ENCODE data around the gene MOCS1.
"Not testable (repeated sequence)": the region's sequence is repeated elsewhere in the genome, so short reads cannot be mapped to it uniquely, and the experiment has no call there.

MOCS1 gene

DNA sequence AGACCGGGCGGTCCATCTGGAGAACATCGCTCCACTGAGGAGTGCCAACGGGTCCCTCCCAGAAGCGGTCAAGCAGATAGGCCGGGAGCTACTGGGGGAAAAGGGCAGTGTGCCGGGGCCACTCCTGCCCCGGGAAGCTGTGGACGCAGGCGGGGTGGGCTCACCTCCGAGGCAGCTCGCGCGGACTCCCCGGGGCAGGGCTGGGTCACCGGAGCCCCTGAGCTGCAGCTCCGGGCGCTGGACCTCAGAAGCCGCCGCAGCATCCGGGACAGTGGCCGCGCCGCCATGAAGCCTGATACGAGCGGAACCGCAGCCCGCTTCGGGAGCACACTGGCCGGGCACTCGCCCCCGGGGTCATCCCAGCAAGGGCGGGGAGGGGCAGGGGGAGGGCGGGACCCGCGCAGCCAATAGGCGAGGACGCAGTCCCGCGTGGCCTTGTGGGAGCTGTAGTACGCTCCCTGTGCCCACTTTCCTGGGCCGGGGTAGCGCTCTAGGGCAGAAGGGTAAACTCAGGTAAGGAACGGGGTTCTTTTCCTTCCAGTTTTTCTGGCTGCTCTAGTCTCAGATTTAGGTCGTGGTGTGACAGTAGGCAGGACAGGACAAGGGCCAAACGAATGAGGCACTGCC lies at the start of gene MOCS1:
TSS of gene MOCS1 (minus strand) at position 332 of the 627 bp plus-strand sequence. CDS start at position 287, 45 bp downstream.
- Histone ChIP-seq H3K9me3 (ENCODE audit: control insufficient read depth, insufficient read depth, low read length) (no peaks in the 10 kb centered on the region), H3K36me3 (ENCODE audit: control insufficient read depth, insufficient read depth, low read length) (no peaks in the 10 kb centered on the region), H3K4me3 (ENCODE audit: low read depth, low read length) (peak within 1 kb of the TSS; percentile 95), H3K27me3 (ENCODE audit: control insufficient read depth, insufficient read depth, low read length) (peaks cover 9% of the 10 kb centered on the region; the same call in 1 of the 2 replicates), H3K4me1 (ENCODE audit: control insufficient read depth, insufficient read depth, low read length) (peaks cover 31% of the 10 kb centered on the region), H3K27ac (ENCODE audit: low read depth, low read length) (no peak within 1 kb of the TSS), H3K9ac (ENCODE audit: low read depth, low read length) (peak within 1 kb of the TSS; percentile 77)

DNA sequence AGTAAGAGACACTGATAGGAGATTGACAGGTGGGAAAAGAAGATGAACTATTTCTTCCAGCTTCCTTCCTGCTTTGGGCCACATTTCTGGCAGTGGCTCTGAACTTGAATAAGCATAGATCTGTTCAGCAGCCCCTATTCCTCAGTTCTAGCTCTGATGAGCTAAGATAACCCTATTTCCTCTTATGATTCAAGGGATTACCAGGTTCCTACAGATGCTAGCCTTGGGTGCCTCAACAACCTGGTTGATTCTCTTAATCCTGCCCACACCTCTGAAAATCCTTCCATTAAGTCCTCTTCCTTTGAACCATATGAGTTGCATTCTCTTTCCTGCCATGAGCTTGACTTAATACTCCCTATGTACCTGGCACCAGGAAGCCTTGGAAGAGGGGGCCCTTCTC lies 49.8 kb upstream of the MOCS1 start:
- H3K9me3 ChIP-seq (ENCODE audit: control insufficient read depth, insufficient read depth, low read length) = no peaks in the 10 kb centered on the region
- no peak overlapping the region for H3K9ac ChIP-seq (ENCODE audit: low read depth, low read length)
- no peaks in the 10 kb centered on the region for H3K27me3 ChIP-seq (ENCODE audit: control insufficient read depth, insufficient read depth, low read length)
- no peak overlapping the region for H3K27ac ChIP-seq (ENCODE audit: low read depth, low read length)
- H3K36me3 ChIP-seq (ENCODE audit: control insufficient read depth, insufficient read depth, low read length) = no peaks in the 10 kb centered on the region
- H3K4me1 ChIP-seq (ENCODE audit: control insufficient read depth, insufficient read depth, low read length) = peaks cover 5% of the 10 kb centered on the region; the same call in 1 of the 2 replicates
- H3K4me3 ChIP-seq (ENCODE audit: low read depth, low read length) = no peak overlapping the region

DNA sequence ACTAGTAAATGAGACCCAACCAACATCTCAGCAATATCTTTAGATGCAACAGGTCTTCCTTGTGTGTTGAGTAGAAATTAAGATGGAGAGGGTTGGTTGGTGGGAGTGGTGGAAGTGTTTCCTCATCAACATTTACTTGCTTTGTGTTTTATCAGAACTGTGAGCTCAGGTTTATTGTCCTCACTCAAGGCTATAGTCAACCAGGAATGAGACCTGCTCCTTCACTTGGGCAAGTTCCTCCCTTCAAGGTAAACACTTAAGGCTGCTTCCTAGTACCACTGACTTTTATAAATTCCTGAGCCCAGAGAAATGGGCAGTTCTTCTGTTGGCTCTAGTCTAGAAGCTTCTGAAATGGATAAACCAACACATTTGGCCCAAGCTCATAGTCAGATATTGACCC lies 48.9 kb upstream of the MOCS1 start:
- no peaks in the 10 kb centered on the region for H3K36me3 ChIP-seq (ENCODE audit: control insufficient read depth, insufficient read depth, low read length)

DNA sequence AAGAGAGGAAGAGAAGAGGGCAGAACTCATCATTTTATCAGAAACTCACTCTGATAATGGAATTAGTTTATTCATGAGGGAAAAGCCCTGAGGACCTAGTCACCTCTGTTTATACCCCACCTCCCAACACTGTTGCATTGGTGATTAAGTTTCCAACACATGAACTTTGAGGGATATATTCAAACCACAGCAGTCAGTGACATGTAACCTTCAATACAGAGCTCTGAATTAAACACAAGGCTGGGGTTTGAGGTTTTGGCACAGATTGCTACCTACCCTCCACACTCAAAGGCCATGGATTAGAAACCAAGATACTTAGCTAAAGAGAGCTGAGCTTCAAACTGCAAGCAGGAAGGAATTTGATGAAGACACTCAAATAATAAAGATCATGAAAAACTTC lies 48.5 kb upstream of the MOCS1 start:
- Histone ChIP-seq H3K27me3 (ENCODE audit: control insufficient read depth, insufficient read depth, low read length) (no peaks in the 10 kb centered on the region), H3K27ac (ENCODE audit: low read depth, low read length) (no peak overlapping the region), H3K4me3 (ENCODE audit: low read depth, low read length) (no peak overlapping the region), H3K4me1 (ENCODE audit: control insufficient read depth, insufficient read depth, low read length) (peaks cover 5% of the 10 kb centered on the region; the same call in 1 of the 2 replicates), H3K9ac (ENCODE audit: low read depth, low read length) (no peak overlapping the region), H3K36me3 (ENCODE audit: control insufficient read depth, insufficient read depth, low read length) (no peaks in the 10 kb centered on the region), H3K9me3 (ENCODE audit: control insufficient read depth, insufficient read depth, low read length) (no peaks in the 10 kb centered on the region)

More for the DNA sequence above, 48.9 kb upstream of the MOCS1 start:
- Histone ChIP-seq H3K9ac (ENCODE audit: low read depth, low read length) (no peak overlapping the region), H3K27ac (ENCODE audit: low read depth, low read length) (no peak overlapping the region), H3K4me3 (ENCODE audit: low read depth, low read length) (no peak overlapping the region), H3K9me3 (ENCODE audit: control insufficient read depth, insufficient read depth, low read length) (no peaks in the 10 kb centered on the region), H3K27me3 (ENCODE audit: control insufficient read depth, insufficient read depth, low read length) (no peaks in the 10 kb centered on the region), H3K4me1 (ENCODE audit: control insufficient read depth, insufficient read depth, low read length) (peaks cover 5% of the 10 kb centered on the region; the same call in 1 of the 2 replicates)

DNA sequence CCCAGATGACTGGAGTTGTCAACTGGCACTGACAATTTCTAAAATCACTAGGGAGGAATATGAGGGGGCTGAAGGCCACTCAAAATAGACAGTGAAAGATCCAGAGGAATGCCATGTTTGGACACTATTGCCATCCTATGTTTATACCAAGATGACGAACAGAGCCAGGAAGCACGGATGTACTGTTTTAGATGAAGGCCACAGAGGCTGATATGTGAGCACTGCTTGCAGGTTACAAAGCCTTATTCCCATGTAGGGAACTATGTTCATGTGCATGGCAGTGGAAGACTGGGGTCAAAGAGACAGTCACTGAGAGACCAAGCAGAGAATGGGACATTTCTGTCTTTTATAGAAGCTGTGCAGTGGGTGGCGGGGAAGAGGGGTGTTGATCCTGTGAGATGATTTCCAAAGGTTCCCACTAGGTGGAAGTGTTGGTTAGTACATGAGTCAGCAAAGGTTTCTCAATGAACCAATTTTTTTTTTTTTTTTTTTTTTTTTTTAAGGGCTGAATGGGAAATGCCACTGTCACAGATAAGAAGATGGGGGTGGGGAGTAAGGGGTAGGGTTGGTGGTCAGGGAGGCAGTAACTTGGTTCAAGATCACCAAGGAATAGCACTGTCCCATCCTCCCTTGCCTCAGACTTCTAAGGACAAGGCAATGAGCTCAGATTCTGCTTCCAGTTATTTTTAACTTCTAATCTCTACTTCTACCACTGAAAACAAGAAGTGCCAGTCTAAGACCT lies 46.7 kb upstream of the MOCS1 start:
- H3K36me3 ChIP-seq (ENCODE audit: control insufficient read depth, insufficient read depth, low read length) = no peaks in the 10 kb centered on the region
- H3K9ac ChIP-seq (ENCODE audit: low read depth, low read length) = no peak overlapping the region
- H3K27ac ChIP-seq (ENCODE audit: low read depth, low read length) = no peak overlapping the region
- no peaks in the 10 kb centered on the region for H3K9me3 ChIP-seq (ENCODE audit: control insufficient read depth, insufficient read depth, low read length)
- H3K27me3 ChIP-seq (ENCODE audit: control insufficient read depth, insufficient read depth, low read length) = no peaks in the 10 kb centered on the region
- H3K4me1 ChIP-seq (ENCODE audit: control insufficient read depth, insufficient read depth, low read length) = peaks cover 5% of the 10 kb centered on the region; the same call in 1 of the 2 replicates
- no peak overlapping the region for H3K4me3 ChIP-seq (ENCODE audit: low read depth, low read length)

DNA sequence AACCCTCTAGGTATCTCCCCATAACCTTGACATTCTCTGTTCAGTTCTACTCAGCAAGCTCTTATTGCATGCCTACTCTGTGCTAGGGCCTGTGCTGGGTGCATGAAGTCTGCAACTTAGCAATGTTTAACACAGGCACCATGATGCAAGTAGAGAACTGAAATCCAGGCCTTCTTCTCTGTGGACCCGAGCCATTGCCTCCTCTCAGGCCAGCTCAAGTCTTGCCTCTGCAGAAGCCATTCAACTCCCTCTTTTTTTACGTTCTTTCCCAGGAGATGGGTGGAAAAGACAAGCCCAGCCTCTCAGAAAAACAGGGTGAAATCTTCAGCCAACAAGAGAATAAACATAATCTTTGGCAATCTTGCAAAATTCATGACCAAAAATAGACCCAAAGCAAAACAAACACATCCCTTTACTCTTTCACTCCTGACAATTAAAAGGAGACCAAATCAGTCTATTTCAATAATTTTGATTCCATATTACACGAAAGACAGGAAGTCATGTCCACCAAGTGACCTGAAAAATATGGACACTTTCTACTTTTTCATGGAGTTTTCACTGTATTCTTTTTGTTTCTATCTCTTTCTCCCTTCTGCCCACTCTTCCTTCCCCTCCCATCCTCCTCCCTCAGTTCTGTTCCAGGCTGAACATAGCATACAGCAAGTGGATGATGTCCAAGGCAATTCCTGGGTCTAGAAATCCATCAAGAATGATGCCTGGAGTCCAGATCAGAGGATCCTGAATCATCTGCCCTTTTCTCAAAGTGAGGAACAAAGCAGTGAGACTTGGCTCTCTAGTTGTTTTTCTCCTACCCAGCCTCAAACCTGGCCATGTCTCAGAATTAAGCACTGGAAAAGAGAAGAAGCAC lies 45.4 kb upstream of the MOCS1 start:
- no peak overlapping the region for H3K27ac ChIP-seq (ENCODE audit: low read depth, low read length)
- peaks cover 5% of the 10 kb centered on the region; the same call in 1 of the 2 replicates for H3K4me1 ChIP-seq (ENCODE audit: control insufficient read depth, insufficient read depth, low read length)
- H3K27me3 ChIP-seq (ENCODE audit: control insufficient read depth, insufficient read depth, low read length) = no peaks in the 10 kb centered on the region
- H3K36me3 ChIP-seq (ENCODE audit: control insufficient read depth, insufficient read depth, low read length) = no peaks in the 10 kb centered on the region
- no peaks in the 10 kb centered on the region for H3K9me3 ChIP-seq (ENCODE audit: control insufficient read depth, insufficient read depth, low read length)
- H3K9ac ChIP-seq (ENCODE audit: low read depth, low read length) = no peak overlapping the region
- H3K4me3 ChIP-seq (ENCODE audit: low read depth, low read length) = no peak overlapping the region

DNA sequence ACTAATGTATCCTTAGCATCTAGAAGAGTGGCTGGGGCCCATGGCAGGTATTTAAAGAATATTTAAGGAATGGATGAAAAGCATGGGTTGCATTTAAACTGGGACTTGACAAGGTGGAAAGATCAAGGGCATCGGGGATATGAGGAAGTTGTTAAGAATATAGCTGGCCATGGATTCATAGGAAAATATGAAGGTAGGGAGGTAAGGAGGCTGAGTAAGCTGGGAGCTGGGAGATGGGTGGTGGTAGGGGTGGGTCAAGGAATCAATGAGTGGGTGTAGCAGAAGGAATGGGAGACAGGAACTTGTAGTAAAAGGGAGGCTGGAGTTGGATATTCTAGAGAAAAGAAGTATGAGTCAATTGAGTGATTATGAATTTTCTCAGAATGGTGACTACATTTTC lies 44.0 kb upstream of the MOCS1 start:
- Histone ChIP-seq H3K9me3 (ENCODE audit: control insufficient read depth, insufficient read depth, low read length) (no peaks in the 10 kb centered on the region), H3K9ac (ENCODE audit: low read depth, low read length) (no peak overlapping the region), H3K27me3 (ENCODE audit: control insufficient read depth, insufficient read depth, low read length) (no peaks in the 10 kb centered on the region), H3K36me3 (ENCODE audit: control insufficient read depth, insufficient read depth, low read length) (no peaks in the 10 kb centered on the region), H3K27ac (ENCODE audit: low read depth, low read length) (no peak overlapping the region), H3K4me3 (ENCODE audit: low read depth, low read length) (no peak overlapping the region), H3K4me1 (ENCODE audit: control insufficient read depth, insufficient read depth, low read length) (peaks cover 5% of the 10 kb centered on the region; the same call in 1 of the 2 replicates)

DNA sequence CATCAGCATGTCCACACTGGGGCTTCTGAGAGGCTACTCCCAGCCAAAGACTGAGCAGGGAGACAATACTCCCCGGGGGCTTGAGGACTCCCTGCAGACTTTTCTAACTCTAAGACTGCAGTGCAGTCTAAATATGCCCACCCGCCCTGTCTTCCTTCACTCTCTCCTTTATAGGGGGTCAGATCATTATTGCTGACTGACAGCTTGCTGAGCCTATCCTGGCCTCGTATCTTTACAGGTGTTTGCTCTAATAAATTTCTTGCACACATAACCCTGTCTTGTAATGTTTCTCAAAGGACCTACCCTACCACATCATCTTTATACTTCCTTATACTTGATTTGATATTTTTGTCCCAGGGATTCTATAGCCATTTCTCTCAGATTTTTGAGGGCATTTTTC lies 39.4 kb upstream of the MOCS1 start:
- H3K27me3 ChIP-seq (ENCODE audit: control insufficient read depth, insufficient read depth, low read length) = no peaks in the 10 kb centered on the region
- no peak overlapping the region for H3K4me3 ChIP-seq (ENCODE audit: low read depth, low read length)
- no peak overlapping the region for H3K27ac ChIP-seq (ENCODE audit: low read depth, low read length)
- no peaks in the 10 kb centered on the region for H3K9me3 ChIP-seq (ENCODE audit: control insufficient read depth, insufficient read depth, low read length)
- no peak overlapping the region for H3K9ac ChIP-seq (ENCODE audit: low read depth, low read length)
- H3K36me3 ChIP-seq (ENCODE audit: control insufficient read depth, insufficient read depth, low read length) = no peaks in the 10 kb centered on the region
- no peaks in the 10 kb centered on the region for H3K4me1 ChIP-seq (ENCODE audit: control insufficient read depth, insufficient read depth, low read length)

DNA sequence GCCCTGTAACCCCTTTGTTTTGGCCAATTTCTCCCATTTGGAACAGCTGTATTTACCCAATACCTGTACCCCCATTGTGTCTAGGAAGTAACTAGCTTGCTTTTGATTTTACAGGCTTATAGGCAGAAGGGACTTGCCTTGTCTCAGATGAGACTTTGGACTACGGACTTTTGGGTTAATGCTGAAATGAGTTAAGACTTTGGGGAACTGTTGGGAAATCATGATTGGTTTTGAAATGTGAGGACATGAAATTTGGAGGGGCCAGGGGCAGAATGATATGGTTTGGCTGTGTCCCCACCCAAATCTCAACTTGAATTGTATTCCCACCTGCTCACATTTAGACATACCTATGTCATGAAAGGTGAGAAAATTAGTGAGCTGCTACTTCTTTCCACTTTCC lies 38.5 kb upstream of the MOCS1 start:
- not testable (repeated sequence) for H3K4me1 ChIP-seq (ENCODE audit: control insufficient read depth, insufficient read depth, low read length); H3K36me3 ChIP-seq (ENCODE audit: control insufficient read depth, insufficient read depth, low read length)

DNA sequence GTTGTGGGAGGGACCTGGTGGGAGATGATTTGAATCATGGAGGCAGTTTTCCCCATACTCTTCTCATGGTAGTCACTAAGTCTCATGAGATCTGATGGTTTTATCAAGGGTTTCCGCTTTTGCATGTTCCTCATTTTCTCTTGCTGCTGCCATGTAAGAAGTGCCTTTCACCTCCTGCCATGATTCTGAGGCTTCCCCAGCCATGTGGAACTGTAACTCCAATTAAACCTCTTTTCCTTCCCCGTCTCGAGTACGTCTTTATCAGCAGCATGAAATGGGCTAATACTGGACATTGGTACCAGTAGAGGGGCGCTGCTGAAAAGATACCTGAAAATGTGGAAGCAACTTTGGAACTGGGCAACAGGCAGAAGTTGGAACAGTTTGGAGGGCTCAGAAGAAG lies 36.9 kb upstream of the MOCS1 start:
- H3K36me3 ChIP-seq (ENCODE audit: control insufficient read depth, insufficient read depth, low read length); H3K4me3 ChIP-seq (ENCODE audit: low read depth, low read length); H3K9ac ChIP-seq (ENCODE audit: low read depth, low read length); H3K9me3 ChIP-seq (ENCODE audit: control insufficient read depth, insufficient read depth, low read length); H3K27me3 ChIP-seq (ENCODE audit: control insufficient read depth, insufficient read depth, low read length); H3K4me1 ChIP-seq (ENCODE audit: control insufficient read depth, insufficient read depth, low read length); H3K27ac ChIP-seq (ENCODE audit: low read depth, low read length): not testable (repeated sequence)

More for the DNA sequence above, 38.5 kb upstream of the MOCS1 start:
- not testable (repeated sequence) for H3K27me3 ChIP-seq (ENCODE audit: control insufficient read depth, insufficient read depth, low read length); H3K4me3 ChIP-seq (ENCODE audit: low read depth, low read length); H3K9ac ChIP-seq (ENCODE audit: low read depth, low read length); H3K27ac ChIP-seq (ENCODE audit: low read depth, low read length); H3K9me3 ChIP-seq (ENCODE audit: control insufficient read depth, insufficient read depth, low read length)

Data from HUES48 (cell line).